Cardiac muscle cell (in vitro differentiated cells and primary cell): Measurements from ENCODE around the gene MRPS7. TPM values are rescaled to one million over a fixed set of nuclear protein-coding genes. Genes with fewer than 3 reads are reported as not detected.
"Not testable (repeated sequence)": the region's sequence is repeated elsewhere in the genome, so short reads cannot be mapped to it uniquely, and the experiment has no call there.

Experiments
- DNase-seq, 2 donors: peaks; one replicate each; pipeline versions ENCODE4 v3.0.0 to v3.0.0-alpha.2; 2010 to 2017; ENCODE audit warnings: low read depth in 1 of 2, low spot score in 1 of 2
- H3K27ac ChIP-seq: fragments of 200-600 bp; sonication (generic); 2 replicates; pipeline ENCODE4 v1.5.1; 2016
- H3K27me3 ChIP-seq: fragments of 200-600 bp; sonication (generic); 2 replicates; pipeline ENCODE4 v1.6.0; 2016; ENCODE audit warnings: control low read depth
- H3K36me3 ChIP-seq: fragments of 200-600 bp; sonication (generic); 2 replicates; pipeline ENCODE4 v1.5.1; 2016; ENCODE audit warnings: control low read depth
- H3K4me1 ChIP-seq: fragments of 200-600 bp; sonication (generic); 2 replicates; pipeline ENCODE4 v1.8.1; 2017; ENCODE audit warnings: low read depth, mild to moderate bottlenecking, mixed run types
- H3K4me3 ChIP-seq: fragments of 200-600 bp; sonication (generic); 2 replicates; pipeline ENCODE4 v1.5.1; 2016; ENCODE audit warnings: mild to moderate bottlenecking
- H3K9me3 ChIP-seq: fragments of 200-600 bp; sonication (generic); 2 replicates; pipeline ENCODE4 v1.5.1; 2017; ENCODE audit warnings: low read depth, mild to moderate bottlenecking, control low read depth
- CTCF ChIP-seq: IDR thresholded peaks from 2 replicates; pipeline ENCODE4 v1.5.1; 2012; ENCODE audit warnings: low read depth, mild to moderate bottlenecking, low read length
- polyA plus RNA-seq: library from polyadenylated mRNA; unstranded; fragments of >200 nt; fragmentation: Nextera tagmentation; extraction: Ambion mirVana; gene quantifications from 2 replicates; pipeline ENCODE4 v1.2.1, GENCODE V29; 2016
- total RNA-seq: library from RNA; depleted of rRNA; stranded (reverse); fragments of >200 nt; gene quantifications from 2 replicates; pipeline ENCODE4 v1.2.3, GENCODE V29; 2016

The MRPS7 gene
- total and polyA plus RNA-seq, 2 experiments from 2014 or later = 64.8 to 198 TPM

- Histone ChIP-seq H3K4me3 (no peak overlapping the region), H3K4me1 (no peaks in the 10 kb centered on the region), H3K36me3 (no peaks in the 10 kb centered on the region), H3K27ac (no peak overlapping the region), H3K27me3 (no peaks in the 10 kb centered on the region), H3K9me3 (no peaks in the 10 kb centered on the region)
- no peak for TF ChIP-seq CTCF
- DNase-seq = peak in 1 of 2 donors; percentile 81
Observed at GRCh38 chr17:75273977-75274708, 12.5 kb downstream of the MRPS7 start.

DNA sequence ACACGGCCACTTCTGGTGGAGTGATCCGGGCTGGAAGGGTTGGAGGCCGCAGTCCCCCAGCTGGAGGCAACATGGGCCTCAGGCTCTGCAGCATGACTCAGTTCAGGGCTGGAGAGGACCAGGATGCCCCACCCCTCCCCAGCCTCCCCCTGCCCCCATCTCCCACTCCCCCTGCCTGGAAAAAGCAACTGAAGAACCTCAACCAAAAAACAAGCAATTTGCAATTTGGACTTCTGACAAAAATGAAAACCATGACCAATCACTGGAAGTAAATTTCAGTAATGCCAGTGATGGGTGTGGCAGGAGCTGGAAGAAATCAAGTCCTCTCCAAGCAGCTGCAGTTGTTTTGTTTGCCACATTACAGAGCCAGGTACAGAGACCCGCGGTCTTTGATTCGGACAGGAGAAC, 16.0 kb downstream of the MRPS7 start:
- DNase-seq = no peak
- no peak overlapping the region for H3K27ac ChIP-seq

DNA sequence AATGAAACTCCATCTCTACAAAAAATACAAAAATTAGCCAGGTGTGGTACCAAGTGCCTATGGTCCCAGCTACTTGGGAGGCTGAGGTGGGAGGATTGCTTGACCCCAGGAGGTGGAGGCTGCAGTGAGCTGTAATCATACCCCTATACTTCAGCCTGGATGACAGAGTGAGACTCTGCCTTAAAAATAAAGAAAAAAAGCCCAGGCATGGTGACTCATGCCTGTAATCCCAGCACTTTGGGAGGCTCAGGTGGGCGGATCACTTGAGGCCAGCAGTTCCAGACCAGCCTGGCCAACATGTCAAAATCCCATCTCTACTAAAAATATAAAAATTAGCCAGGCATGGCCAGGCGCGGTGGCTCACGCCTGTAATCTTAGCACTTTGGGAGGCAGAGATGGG, 18.5 kb downstream of the MRPS7 start:
- DNase-seq, H3K9me3 ChIP-seq, H3K36me3 ChIP-seq, H3K4me3 ChIP-seq, H3K27me3 ChIP-seq, H3K27ac ChIP-seq, H3K4me1 ChIP-seq: not testable (repeated sequence)

More for the DNA sequence above, 16.0 kb downstream of the MRPS7 start:
- H3K4me1 ChIP-seq = no peaks in the 10 kb centered on the region
- no peaks in the 10 kb centered on the region for H3K36me3 ChIP-seq
- H3K4me3 ChIP-seq = no peak overlapping the region
- TF ChIP-seq CTCF = no peak
- no peaks in the 10 kb centered on the region for H3K9me3 ChIP-seq
- H3K27me3 ChIP-seq = no peaks in the 10 kb centered on the region

- DNase-seq = no peak
- Histone ChIP-seq H3K4me3 (no peak overlapping the region), H3K9me3 (no peaks in the 10 kb centered on the region), H3K4me1 (no peaks in the 10 kb centered on the region), H3K27me3 (no peaks in the 10 kb centered on the region), H3K27ac (no peak overlapping the region), H3K36me3 (no peaks in the 10 kb centered on the region)
- TF ChIP-seq CTCF = no peak
Observed at GRCh38 chr17:75285123-75285522, 23.4 kb downstream of the MRPS7 start.

DNA sequence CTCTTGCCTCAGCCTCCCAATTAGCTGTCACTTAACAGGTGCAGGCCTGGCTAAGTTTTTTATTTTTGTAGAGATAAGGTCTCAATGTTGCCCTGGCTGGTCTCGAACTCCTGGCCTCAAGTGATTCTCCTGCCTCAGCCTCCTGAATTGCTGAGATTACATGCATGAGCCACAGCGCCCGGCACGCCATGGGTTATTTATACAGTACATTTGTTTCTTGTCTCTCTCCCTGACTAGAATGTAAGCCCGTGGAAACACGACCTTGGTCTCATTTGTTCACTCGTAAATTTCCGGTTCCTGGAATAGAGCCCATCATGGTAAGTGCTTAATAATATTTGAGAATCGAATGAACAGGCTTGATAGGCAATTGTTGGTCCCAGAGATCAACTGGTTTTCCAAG, 25.5 kb downstream of the MRPS7 start:
- Histone ChIP-seq H3K4me1 (no peaks in the 10 kb centered on the region), H3K36me3 (no peaks in the 10 kb centered on the region), H3K4me3 (no peak overlapping the region), H3K9me3 (no peaks in the 10 kb centered on the region), H3K27ac (no peak overlapping the region), H3K27me3 (no peaks in the 10 kb centered on the region)
- no peak for DNase-seq
- TF ChIP-seq CTCF = no peak

DNA sequence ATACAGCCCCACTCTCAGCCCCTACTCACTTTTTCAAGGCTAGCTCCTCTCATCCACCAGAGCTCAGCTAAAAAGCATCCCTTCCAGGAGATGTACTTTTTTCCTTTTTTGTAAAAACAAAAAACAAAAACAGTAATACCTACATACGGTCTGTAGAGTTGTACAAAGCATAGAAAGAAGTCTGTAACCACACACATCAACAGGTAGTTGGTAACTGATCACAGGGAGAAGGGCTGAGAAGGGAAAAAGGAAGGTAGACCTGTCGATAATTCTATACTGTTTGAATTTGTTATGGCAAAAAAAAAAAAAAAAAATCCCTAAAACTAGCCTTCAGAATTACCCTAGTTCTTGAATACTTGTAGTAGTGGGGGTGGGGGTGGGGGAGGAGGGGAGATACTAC, 26.7 kb downstream of the MRPS7 start:
- H3K36me3 ChIP-seq = no peaks in the 10 kb centered on the region
- no peaks in the 10 kb centered on the region for H3K9me3 ChIP-seq
- DNase-seq = no peak
- H3K27me3 ChIP-seq = no peaks in the 10 kb centered on the region
- no peak for TF ChIP-seq CTCF
- peak overlapping the region; percentile 59 for H3K4me3 ChIP-seq
- no peaks in the 10 kb centered on the region for H3K4me1 ChIP-seq
- no peak overlapping the region for H3K27ac ChIP-seq
